HG02610 (cell line): ENCODE data around the gene RPL10A.

ENCODE experiments used
- ATAC-seq: cut with Tn5 transposase; IDR thresholded peaks from one replicate; pipeline ENCODE4 v1.9.1; 2021; ENCODE audit warnings: mild to moderate bottlenecking, moderate library complexity; ENCODE audit not compliant: unreplicated experiment

RPL10A gene

DNA sequence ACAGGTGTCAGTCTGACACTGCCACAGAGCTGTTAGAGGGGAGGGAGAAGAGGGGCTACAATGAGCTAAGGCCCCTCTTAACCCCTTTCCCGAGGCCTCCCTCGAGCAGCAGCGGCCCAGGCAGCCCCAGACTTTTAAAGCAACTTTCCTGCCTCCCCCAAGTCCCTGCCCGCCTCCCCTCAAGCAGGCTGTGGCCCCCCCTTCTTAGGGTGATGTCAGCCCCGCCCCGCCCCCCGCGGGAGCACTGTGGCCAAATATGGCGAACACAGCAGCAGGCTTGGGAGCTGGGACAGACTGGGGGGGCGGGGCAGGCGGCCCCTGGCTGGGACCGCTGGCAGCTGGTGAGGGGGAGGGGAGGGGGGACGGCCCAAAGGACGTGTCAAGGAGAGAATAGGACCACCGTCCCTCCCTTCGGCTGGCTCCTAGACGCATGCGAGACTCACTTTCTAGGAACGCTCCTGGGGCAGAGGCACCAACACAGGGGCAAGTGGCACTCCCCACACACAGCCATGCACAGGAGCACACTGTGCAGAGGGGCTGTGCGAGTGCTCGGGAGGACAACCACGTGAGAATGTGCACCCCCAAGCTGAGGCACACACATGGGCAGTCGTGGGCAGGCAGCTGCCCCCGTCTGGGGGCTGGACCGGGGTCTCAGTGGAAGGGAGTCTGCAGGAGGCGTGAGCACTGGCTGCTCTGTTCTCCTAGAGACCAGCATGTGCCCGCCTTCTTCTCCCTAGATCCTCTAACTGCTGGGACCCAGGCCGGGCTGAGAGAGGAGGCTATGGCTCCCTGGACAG lies 22.0 kb downstream of the RPL10A start:
- ATAC-seq, result no peak

DNA sequence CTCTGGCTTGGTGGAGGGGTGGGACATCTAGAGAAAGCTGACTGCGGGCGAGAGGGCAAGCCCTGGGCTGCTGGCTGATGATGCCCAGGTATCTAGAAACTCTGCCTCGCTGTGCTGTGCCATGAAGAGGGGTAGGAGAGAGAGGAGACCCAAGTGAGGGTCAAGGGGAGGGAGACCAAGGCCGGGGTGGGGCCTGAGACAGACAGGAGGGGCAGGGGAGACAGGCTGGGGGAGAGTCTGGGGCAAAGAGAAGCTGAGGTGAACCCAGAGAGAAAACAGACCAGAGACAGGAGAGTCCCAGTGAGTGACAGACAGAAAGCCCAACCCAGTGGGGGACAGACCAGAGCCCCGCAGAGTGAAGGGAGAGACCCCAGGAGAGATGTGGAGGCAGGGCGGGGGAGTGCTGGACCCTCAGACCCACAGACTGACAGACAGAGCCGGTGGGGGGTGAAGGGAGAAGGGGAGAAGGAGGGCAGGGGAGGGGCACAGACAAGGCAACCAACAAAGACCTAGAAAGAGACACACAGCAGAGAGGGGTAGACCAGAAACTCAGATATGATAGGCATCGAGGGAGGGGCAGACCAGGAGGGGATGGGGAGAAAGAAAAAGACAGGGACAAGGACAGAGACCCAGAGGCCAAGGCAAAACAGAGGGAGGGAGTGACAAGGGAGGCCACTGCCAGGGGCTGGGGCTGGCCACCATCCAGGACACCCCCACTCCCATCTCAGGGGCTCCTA lies 22.8 kb downstream of the RPL10A start:
- ATAC-seq, result no peak

DNA sequence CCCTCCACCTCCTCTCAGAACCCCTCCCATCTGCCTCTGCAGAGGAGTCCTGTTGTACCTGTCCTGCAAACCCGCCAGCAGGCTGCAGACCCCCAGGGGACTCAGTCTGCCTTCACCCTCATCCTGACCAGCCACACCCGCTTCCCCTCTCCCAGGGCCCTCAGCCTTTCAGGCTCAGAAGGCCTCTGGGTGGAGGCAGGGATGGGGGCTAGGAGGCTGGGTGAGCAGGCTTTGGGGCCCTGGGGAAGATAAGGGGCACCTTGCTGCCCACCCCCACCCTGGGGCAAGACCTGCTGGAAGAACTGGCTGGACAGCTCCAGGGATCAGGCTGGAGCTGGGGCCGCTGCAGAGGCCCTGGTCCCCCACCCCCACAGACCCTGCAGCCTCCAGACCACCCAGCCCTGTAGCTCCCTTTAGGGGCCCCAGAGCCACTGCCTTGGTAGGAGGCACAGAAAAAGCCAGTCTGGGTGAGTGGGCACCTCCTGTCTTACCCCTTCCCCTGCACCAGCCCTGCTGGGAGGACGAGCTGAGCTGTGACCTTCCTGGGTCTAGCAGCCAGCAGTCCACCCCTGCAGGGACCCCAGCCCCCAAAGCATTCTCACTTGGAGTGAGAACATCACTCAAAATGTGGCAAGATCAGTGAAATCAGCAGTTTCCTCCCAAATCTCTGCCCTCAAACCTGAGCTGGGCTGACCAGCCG lies 23.5 kb downstream of the RPL10A start:
- no peak for ATAC-seq

DNA sequence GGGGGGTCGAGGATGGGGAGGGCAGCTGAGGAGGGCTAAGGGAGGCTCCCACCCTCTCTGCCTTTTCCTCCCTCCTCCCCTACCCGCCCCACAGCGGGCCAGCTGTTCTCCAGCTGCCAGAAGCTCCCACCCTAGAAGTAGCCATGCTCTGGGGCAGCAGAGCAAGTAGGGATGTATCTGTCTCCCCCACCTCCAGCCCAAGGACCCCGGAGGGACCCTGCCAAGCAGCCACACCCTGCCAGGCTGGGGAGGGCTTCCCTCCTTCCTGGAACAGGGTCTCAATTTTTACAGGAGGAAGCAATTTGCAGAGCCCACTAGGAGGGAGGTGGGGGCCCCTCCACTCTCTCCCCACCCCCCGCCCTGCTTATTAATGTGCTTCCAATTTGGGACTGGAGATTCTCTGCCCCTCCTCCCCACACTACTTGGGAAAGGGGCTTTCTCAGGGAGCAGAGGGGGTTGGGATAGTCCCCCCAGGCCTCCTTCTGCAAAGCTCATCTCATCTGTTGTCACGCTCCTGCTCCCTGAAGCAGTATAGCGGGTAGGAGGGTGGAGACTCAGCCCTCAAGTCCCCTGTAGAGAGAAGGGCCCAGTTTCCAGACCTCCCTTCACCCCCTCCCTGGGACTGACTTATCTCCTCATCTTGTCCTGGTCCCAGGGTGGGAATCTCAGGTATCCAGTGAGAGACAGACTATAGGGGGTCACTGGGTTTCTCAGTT lies 24.2 kb downstream of the RPL10A start:
- no peak for ATAC-seq

DNA sequence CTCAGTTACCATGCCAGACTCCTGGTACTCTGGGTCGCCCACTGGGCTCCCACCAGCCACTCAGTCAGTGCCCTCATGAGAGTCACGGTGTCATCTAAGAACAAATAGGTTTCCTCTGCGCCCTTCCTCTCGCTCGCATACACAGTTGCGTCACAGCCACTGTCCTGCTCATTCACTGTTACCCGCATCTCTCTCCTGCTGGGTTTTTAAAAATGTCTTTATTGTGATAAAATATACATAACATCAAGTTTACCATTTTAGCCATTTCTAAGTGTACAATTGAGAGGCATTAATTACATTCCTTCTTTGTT lies 24.7 kb downstream of the RPL10A start:
- no peak for ATAC-seq

DNA sequence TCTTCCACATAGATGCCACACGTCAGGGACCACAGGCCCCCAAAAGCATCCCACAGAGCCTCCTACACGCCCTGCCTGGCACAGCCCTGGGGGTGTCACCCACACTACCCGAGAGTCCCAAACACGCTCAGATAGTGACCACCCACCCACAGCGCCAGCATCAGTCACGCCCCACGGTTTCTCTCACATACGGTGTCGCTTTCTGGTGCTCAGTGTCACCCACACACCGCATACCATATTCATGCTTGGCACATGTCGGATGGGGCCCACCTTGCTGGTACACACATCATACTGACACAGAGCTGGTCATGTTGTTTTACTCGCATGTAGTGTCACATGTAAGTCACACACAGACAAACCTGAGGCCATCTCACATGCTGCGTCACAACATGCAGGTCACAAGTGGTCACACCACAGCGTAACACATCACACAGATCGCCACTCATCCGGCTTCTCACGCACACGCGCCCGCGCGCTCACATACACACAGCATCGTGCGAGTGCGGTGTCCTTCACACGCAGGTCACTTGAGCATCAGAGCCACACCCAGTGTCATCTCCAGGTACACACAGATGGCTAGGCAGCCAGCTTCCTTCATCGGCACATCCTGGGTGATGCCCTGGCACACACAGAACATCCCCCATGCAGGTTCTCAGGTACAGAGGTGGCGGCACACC lies 25.2 kb downstream of the RPL10A start:
- ATAC-seq, result no peak

DNA sequence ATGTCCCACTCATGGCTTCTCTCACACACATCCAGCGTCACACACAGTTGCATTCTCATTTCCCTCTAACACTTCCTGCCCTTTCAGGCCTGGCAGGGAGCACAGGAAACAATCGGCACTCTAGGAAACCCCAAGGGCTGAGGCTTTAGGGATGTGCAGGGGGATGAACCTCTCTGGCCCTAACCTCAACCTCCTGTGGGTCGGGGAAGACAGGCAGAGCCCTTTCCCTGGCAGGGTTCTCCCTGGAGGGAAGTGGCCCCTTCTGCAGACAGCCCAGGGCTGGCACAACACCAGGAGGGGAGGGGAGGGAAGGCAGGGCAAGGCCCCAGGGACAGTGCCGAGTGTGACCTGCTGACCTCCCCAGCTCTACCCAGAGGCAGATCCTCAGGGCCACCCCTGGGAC lies 26.0 kb downstream of the RPL10A start:
- ATAC-seq, result no peak

DNA sequence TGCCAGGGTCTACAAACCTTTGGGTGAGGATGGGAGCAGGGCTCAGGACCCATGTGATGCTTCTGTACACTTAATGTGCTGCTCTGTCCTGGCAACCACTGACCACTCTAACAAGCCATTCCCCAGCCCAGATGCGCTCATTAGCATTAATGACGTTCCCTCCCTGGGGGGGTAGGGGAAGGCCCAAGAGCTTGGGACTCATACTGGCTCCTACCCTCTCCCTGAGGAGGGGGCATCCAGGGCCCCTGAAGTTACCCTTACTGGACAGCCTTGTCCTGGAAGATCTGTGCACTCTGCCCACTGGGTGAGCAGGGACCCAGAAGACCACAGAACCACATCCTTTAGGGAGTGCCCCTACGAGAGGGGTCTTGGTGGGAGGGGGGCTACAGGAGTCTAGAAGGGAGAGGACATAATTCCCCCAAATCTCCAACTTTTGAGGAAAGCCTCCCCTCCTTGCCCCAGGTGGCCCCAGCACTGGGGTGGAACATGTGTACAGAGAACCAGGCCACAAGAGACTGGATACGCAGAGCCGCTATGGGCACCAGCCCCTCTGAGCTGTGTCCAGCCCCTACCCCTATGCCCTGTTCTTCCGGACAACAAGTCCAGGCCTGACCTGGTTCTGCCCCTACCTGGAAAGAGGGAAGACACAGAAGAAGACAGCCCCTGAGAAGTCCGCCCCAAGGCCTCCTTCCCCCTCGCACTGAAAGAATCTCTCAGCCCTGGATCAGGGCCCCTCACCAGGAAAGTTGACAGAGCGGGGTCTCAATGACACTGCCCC lies 27.2 kb downstream of the RPL10A start:
- no peak for ATAC-seq

DNA sequence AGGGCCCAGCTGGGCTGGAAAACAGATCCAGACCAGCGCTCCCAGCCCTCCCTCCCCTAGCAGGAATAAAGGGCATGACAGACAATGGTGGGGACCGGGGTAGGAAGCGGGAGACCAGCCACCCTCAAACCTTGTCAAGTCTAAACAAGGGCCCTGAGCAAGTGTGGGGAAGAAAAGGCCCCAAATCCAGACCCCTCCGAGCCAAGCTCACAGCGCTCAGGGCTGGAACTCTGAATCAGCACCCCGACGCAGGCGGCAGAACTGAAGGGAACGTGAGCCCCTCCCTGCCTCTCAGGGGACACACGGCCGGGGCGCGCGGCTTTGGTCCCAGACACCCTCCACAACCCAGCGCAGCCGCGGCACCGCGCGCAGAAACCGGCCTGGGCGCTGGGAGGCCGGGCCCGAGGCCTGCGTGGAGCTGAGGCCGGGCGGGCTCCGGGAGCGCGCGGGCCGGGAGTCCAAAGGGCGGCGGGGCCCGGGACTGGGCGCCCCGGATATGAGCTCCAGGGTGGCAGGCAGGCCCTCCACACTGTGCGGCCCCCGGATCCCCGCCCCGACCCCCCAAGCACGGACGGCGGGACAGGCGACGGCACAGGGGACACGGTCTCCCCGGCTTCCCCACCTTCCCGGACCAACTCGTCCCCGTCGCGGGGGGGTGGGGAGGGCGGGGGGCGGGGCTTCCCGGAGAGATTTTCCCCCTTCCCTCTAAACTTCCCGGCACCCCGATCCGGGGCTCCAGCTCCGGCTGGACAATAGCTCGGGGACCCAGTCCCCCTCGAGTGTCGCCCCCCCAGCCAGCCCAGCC lies 28.0 kb downstream of the RPL10A start:
- ATAC-seq, result no peak

DNA sequence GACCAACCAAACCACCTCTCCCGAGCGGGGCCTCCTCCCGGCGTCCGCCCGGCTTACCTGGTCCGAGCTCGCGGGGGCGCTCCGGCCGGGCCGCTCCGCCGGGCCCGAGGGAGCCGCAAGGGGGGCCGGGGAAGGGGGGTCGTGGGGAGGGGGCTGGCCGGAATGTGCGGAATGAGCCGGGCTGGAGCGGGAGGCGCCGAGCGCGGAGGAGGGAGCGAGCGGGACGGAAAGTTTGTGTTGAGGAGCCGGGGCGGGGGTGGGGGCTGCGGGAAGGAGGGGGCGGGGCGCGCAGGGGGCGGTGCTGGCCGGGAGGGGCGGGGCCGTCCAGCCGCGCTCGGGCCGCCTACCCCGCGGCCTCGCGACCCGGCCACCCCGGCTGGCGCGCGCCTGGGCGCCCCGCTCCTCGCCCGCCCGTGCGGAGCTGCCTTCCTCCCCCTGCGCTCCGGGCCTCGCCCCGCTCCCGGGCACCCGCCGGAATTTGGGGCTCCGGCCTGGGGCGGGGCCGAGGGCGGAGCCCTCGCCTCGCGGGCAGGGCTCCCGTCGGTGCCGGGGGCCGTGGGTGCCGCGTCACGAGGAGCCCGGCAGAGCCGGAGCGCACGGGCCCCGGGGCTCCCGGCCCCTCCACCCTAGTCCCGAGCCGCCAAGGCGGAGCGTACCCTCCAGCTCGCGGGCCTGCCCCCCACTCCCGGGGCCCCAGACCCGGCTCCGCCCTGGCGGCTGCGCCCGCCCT lies 28.8 kb downstream of the RPL10A start, which contains the start of gene TEAD3:
Gene TEAD3, minus strand, starts transcription at position 239 of the 730 bp plus-strand sequence.
- no peak for ATAC-seq

DNA sequence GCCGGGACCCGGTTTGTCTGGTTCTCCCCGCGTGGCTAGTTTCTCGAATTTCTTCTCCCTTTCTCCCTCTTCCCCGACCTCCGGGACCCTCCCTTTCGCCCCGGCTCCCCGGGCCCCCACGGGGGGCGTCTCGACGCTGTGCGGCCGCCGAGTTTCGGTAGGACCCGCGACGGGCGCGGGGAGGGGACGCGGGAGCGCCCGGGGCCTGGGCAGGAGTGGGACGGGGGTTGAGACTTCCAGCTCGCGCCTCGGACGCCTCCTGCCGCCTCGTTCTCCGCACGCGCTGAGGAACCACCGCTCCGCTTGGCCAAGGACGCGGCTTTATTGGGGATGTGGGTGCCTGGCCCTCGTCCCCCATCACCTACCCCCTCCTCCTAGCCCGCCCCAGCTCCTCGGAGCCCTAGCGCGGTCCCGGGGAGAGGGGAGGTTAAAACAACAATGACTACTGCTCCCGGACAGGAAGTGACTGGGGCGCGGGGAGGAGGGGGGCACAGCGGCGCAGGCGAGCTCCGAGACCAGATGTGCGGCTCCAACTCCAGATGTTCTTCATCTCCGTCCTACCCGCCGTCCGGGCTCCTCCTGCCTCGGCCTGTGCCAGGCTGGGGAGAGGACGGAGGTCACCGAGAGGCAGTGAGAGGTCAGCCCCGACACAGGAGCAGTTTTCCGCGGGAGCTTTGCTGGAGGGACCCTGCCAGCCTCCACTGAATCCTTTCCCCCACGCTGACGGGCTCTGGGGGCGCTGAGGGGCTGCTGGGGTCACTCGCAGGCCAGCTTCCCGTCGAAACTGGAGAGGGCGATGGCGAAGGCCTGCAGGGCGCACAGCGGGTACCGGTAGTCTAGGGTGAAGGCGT lies 29.6 kb downstream of the RPL10A start:
- ATAC-seq, result no peak

DNA sequence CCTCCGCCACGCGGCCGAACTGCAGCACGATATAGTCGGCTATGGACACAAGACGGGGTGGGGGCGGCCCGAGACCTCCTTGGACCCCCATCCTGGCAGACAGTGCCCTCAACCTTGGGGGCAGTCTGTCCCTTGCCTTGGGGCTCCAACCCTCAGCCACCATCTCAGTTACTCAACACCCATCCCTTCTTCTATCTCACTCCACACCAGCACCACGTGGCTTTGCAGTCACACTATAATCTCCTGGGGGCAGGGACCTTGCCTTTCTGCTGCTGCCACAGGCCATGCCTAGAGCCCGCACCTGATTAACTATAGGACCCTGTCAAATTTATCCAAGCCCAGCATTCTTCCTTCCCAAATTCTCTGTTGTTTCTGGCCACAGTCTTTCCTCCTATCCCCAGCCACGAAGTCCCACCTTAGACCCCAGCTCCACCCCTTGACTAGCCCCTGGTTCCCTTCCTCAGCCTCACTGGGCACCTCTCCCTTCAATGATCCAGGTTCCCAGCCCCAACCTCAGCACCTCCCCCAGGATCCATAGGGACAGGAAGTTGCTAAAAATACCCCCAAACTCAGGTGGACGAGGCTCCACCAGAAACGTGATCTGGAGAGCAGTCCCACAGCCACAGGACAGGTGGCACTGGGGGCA lies 30.3 kb downstream of the RPL10A start:
- ATAC-seq, result no peak

DNA sequence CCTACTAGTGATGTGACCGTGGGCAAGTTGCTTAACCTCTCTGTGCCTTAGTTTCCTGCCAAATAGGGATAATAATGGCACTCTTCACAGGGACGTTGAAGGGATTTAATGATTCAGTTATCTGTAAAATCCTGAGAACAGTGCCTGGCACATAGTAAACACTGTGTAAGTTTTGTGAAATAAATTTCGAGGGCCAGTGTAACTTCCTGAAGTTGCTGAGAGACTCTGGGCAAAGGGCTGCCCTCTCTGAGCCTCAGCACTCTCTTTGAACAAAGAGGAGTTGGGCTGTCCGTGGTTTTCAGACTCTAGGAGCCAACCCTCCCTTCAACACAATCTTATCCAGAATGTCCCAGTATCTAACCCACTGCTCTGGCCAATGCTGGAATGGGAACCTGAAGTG lies 31.2 kb downstream of the RPL10A start:
- ATAC-seq, result no peak

DNA sequence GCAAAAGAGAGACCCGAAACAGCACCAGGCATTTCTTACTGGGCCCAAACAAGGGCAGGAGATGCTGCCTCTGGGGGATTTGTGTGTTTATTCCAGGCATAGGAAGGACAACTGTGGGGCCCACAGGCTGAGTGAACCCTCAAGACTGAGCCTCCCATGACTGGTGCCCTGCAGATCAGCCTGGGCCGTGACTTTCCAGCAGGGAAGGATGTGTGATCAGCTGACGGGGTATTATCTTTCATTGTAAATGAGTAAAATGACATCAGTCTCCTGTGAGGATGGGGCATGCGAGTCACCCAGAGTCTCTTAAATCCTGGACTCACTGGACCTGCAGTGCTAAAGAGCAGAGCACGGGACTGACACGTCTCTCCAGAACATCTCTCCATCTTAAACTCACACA lies 32.6 kb downstream of the RPL10A start:
- no peak for ATAC-seq

DNA sequence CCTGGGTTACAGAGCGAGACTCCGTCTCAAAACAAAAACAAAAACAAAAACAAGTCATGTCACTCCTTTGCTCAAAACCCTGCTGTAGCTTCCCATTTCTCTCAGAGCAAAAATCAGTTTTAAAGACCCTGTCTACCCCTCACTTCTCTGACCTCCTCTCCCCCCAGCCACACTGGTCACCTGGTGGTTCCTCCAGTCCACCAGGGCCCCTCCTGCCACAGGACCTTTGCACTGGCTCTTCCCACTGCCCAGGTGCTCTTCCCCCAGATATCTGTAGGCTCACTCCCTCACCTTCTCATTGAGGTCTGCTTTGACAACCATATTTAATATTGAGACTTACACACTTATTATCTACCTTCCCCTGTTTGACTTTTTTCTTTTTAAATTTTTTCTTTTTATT lies 33.6 kb downstream of the RPL10A start:
- ATAC-seq, result no peak

DNA sequence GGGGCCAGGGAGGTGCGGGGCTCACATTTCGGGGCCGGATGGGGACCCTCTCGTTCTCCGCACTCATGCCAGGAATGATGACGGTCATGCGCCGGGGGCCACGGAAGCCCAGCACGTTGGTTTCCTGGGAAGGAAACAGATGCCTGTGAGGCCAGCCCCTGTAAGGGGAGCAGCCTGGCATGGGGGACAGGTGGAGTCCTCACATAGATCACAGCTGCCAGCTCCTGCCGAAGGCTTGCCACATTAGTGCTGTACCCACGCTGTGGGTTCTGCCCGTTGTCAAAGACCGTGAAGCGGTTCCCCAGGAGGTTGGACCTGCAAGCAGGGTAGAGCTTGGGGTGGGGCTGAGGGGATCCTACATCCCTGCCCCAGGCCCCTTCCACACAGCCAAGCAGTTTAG lies 35.3 kb downstream of the RPL10A start:
- ATAC-seq, result no peak

DNA sequence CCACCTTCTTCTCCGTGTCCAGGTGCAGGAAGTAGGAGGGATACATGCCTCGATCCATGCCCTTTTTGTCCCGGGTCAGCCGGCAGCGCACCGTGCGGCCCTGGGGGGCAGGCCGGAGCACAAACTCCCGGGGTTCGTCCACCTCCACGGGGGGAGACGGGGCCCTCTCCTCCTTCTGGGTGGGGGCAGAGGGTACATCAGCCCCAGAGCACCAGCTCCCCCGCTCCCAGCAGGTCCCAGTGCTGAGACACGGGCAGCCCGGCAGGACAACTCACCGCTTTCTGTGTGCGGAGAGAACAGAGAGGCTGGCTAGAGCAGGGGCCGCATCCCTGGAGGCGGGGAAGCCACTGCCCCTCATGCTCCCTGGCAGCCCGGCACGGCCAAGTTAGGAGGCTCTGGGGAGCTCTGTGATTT lies 37.8 kb downstream of the RPL10A start:
- ATAC-seq, result no peak
